Heart left ventricle (tissue), 13 donors: ENCODE measurements around the gene BRCA2.

Experiments
- CTCF ChIP-seq, 12 donors: fragments of 200-600 bp; sonication (generic) in 4 of 12; IDR thresholded peaks; one replicate each; pipeline versions ENCODE4 v1.5.0 to v1.8.0; 2018 to 2022; ENCODE audit warnings: antibody characterized with exemption in 12 of 12, mild to moderate bottlenecking in 5 of 12
- POLR2A ChIP-seq, 2 donors: fragments of 450-650 bp; IDR thresholded peaks; one replicate each; pipeline ENCODE4 v1.6.1; 2017; ENCODE audit warnings: antibody characterized with exemption in 2 of 2, mild to moderate bottlenecking in 2 of 2, moderate library complexity in 2 of 2
- donor health status: ischemic (EF 13 %, LVEDD 7.1; RV severe dilation, severe dysfunction).
- donor health status: DM: no; HTN: yes; CAD: no.
- donor health status: DM: no; HTN: no; CAD: no.
- donor health status: ischemic (EF 25% LVEDD 6.9; RV normal size, moderate dysfunction).
- donor health status: ischemic (EF 25% LVEDD 5.7; RV mildly dilated, moderate dysfunction).
- donor health status: ischemic (EF 35%, LVEDD 5.7; RV mildly dilated, moderate dysfunction).
- donor health status: nonischemic (EF 11% LVEDD 7.7; RV severe dilation, severe dysfunction).
- donor health status: DM: yes; HTN: yes; CAD: no.
- donor health status: PGD.
- donor health status: ischemic (EF 29% LVEDD 5.4; RV normal size, mild dysfunction).
- donor health status: nonischemic (EF 23%, LVEDD 6.1; RV moderate dilation, normal function).

DNA sequence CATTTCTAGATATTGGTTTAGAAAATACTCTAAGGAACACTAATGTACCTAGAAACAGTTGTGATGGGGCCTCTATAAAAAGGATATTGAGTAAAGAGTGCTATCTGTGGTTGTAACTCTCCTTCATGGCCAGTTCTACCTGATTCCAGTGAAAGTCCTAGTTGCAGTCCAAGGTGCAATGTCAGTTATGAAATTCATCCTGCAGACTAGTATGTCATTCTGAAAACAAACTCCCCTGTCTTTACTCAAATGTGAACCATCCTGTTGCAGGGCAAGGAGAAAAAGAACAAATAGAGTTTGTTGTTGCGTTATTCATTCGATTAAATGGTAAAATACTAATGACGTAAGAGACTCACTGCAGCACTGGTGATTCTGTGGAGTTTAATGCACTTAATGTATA lies 130.9 kb downstream of the BRCA2 start:
- TF ChIP-seq POLR2A (IDR thresholded peaks at IDR 0.05) (no peak), CTCF (IDR thresholded peaks at IDR 0.05) (no peak)
